ENCODE data around the gene TMEM260. TPM values are rescaled to one million over a fixed set of nuclear protein-coding genes. Genes with fewer than 3 reads are reported as not detected.
A peak's percentile ranks its signal among the peaks of the same experiment; 100 is the strongest.
"Not testable (repeated sequence)": the region's sequence is repeated elsewhere in the genome, so short reads cannot be mapped to it uniquely, and the experiment has no call there.

The TMEM260 gene
- total and polyA plus RNA-seq, 2 donors (not counting 1 experiment from before 2014, with no cell fraction given): 14.3 to 19.3 TPM

GRCh38 chr14:56598519-56598918, 18.9 kb downstream of the TMEM260 start:
- TF ChIP-seq, protein P1, sequence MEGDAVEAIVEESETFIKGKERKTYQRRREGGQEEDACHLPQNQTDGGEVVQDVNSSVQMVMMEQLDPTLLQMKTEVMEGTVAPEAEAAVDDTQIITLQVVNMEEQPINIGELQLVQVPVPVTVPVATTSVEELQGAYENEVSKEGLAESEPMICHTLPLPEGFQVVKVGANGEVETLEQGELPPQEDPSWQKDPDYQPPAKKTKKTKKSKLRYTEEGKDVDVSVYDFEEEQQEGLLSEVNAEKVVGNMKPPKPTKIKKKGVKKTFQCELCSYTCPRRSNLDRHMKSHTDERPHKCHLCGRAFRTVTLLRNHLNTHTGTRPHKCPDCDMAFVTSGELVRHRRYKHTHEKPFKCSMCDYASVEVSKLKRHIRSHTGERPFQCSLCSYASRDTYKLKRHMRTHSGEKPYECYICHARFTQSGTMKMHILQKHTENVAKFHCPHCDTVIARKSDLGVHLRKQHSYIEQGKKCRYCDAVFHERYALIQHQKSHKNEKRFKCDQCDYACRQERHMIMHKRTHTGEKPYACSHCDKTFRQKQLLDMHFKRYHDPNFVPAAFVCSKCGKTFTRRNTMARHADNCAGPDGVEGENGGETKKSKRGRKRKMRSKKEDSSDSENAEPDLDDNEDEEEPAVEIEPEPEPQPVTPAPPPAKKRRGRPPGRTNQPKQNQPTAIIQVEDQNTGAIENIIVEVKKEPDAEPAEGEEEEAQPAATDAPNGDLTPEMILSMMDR (conservative IDR thresholded peaks at IDR 0.05 in 1 of 2, IDR thresholded peaks at IDR 0.05 in 1 of 2; ENCODE audit: low read depth in 1 of 2, low read length in 2 of 2): no peak
- TF ChIP-seq EZH2 (IDR thresholded peaks at IDR 0.05; ENCODE audit: low read length, missing control alignments): no peak
- no peak overlapping the region for H3K4me2 ChIP-seq (ENCODE audit: extremely low read depth, insufficient read depth, low read length)
- H4K20me1 ChIP-seq (ENCODE audit: control insufficient read depth, extremely low read depth, insufficient read depth, low read length): no peaks in the 10 kb centered on the region
- DNase-seq (ENCODE audit: low read depth in 2 of 2): no peak
- no peak overlapping the region for H3K9ac ChIP-seq (ENCODE audit: insufficient read depth, low read length)
- no peak overlapping the region for H3K4me3 ChIP-seq (replicated peaks in 1 of 4; ENCODE audit: control extremely low read depth in 1 of 4, insufficient read depth in 1 of 4, low read depth in 3 of 4, low read length in 4 of 4)
- no peaks in the 10 kb centered on the region for H3K79me2 ChIP-seq (ENCODE audit: control insufficient read depth, insufficient read depth, low read length)
- no peak overlapping the region for H2AFZ ChIP-seq (ENCODE audit: low read length)
- no peak overlapping the region for H3K27ac ChIP-seq (ENCODE audit: insufficient read depth, low read length)
- H3K9me3 ChIP-seq (ENCODE audit: control insufficient read depth, insufficient read depth, low read depth, low read length): no peaks in the 10 kb centered on the region
- no peaks in the 10 kb centered on the region for H3K4me1 ChIP-seq (ENCODE audit: control insufficient read depth, extremely low read depth, insufficient read depth, low read length)
- H3K27me3 ChIP-seq (ENCODE audit: control insufficient read depth, insufficient read depth, low read length): no peaks in the 10 kb centered on the region
- H3K36me3 ChIP-seq (ENCODE audit: control insufficient read depth, insufficient read depth, low read length): no peaks in the 10 kb centered on the region

DNA sequence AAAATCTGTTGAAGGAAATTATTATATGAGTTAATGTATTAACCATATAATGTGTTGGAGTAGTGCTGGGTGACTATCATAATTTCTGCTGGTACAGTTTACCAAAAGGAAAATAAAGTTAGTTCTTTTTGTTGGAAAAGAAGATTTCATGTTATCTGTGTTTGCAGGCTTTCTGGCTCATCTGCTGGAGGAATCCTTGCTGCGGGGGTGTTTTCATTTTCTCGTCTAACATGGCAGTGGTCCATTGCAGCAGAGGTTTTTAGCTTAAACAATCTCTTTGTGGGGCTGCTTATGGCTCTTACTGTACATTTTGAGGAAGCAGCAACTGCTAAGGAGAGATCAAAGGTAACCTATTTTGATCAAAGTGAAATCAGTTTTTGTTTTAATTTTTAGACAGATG, 24.1 kb downstream of the TMEM260 start:
- H3K27ac ChIP-seq (ENCODE audit: insufficient read depth, low read length): no peak overlapping the region

GRCh38 chr14:56608689-56609088, 29.1 kb downstream of the TMEM260 start:
- peak in 1 of 2 donors; percentile 60 for DNase-seq (ENCODE audit: low read depth in 2 of 2)
- Histone ChIP-seq H3K79me2 (ENCODE audit: control insufficient read depth, insufficient read depth, low read length) (no peaks in the 10 kb centered on the region), H2AFZ (ENCODE audit: low read length) (no peak overlapping the region), H3K4me1 (ENCODE audit: control insufficient read depth, extremely low read depth, insufficient read depth, low read length) (no peaks in the 10 kb centered on the region), H3K9me3 (ENCODE audit: control insufficient read depth, insufficient read depth, low read depth, low read length) (no peaks in the 10 kb centered on the region), H3K36me3 (ENCODE audit: control insufficient read depth, insufficient read depth, low read length) (peaks cover 1% of the 10 kb centered on the region), H3K27ac (ENCODE audit: insufficient read depth, low read length) (no peak overlapping the region), H3K4me3 (replicated peaks in 1 of 4; ENCODE audit: control extremely low read depth in 1 of 4, insufficient read depth in 1 of 4, low read depth in 3 of 4, low read length in 4 of 4) (no peak overlapping the region), H4K20me1 (ENCODE audit: control insufficient read depth, extremely low read depth, insufficient read depth, low read length) (no peaks in the 10 kb centered on the region), H3K27me3 (ENCODE audit: control insufficient read depth, insufficient read depth, low read length) (no peaks in the 10 kb centered on the region), H3K4me2 (ENCODE audit: extremely low read depth, insufficient read depth, low read length) (no peak overlapping the region), H3K9ac (ENCODE audit: insufficient read depth, low read length) (no peak overlapping the region)
- TF ChIP-seq EZH2 (IDR thresholded peaks at IDR 0.05; ENCODE audit: low read length, missing control alignments): no peak
- TF ChIP-seq, protein P1 (conservative IDR thresholded peaks at IDR 0.05 in 1 of 2, IDR thresholded peaks at IDR 0.05 in 1 of 2; ENCODE audit: low read depth in 1 of 2, low read length in 2 of 2): no peak

More for the DNA sequence above, 24.1 kb downstream of the TMEM260 start:
- H2AFZ ChIP-seq (ENCODE audit: low read length): no peak overlapping the region
- no peak overlapping the region for H3K4me2 ChIP-seq (ENCODE audit: extremely low read depth, insufficient read depth, low read length)
- no peak overlapping the region for H3K9ac ChIP-seq (ENCODE audit: insufficient read depth, low read length)
- H3K4me1 ChIP-seq (ENCODE audit: control insufficient read depth, extremely low read depth, insufficient read depth, low read length): no peaks in the 10 kb centered on the region
- no peak for DNase-seq (ENCODE audit: low read depth in 2 of 2)
- H4K20me1 ChIP-seq (ENCODE audit: control insufficient read depth, extremely low read depth, insufficient read depth, low read length): no peaks in the 10 kb centered on the region
- no peaks in the 10 kb centered on the region for H3K27me3 ChIP-seq (ENCODE audit: control insufficient read depth, insufficient read depth, low read length)
- no peak for TF ChIP-seq EZH2 (IDR thresholded peaks at IDR 0.05; ENCODE audit: low read length, missing control alignments)
- TF ChIP-seq, protein P1 (conservative IDR thresholded peaks at IDR 0.05 in 1 of 2, IDR thresholded peaks at IDR 0.05 in 1 of 2; ENCODE audit: low read depth in 1 of 2, low read length in 2 of 2): no peak
- H3K4me3 ChIP-seq (replicated peaks in 1 of 4; ENCODE audit: control extremely low read depth in 1 of 4, insufficient read depth in 1 of 4, low read depth in 3 of 4, low read length in 4 of 4): no peak overlapping the region
- no peaks in the 10 kb centered on the region for H3K79me2 ChIP-seq (ENCODE audit: control insufficient read depth, insufficient read depth, low read length)
- H3K36me3 ChIP-seq (ENCODE audit: control insufficient read depth, insufficient read depth, low read length): no peaks in the 10 kb centered on the region
- no peaks in the 10 kb centered on the region for H3K9me3 ChIP-seq (ENCODE audit: control insufficient read depth, insufficient read depth, low read depth, low read length)

DNA sequence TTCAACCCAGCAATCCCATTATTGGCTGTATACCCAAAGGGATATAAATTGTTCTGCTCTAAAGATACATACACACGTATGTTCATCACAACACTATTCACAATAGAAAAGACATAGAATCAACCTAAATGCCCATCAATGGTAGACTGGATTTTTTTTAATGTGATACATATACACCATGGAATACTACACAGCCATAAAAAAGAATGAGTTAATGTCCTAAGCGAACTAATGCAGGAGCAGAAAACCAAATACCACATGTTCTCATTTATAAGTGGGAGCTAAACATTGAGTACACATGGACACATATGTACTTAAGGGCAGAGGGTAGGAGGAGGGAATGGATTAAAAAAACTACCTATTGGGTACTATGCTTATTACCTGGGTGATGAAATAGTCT, 32.1 kb downstream of the TMEM260 start:
- not testable (repeated sequence) for H2AFZ ChIP-seq (ENCODE audit: low read length); H3K27me3 ChIP-seq (ENCODE audit: control insufficient read depth, insufficient read depth, low read length); DNase-seq (ENCODE audit: low read depth in 2 of 2); H3K9me3 ChIP-seq (ENCODE audit: control insufficient read depth, insufficient read depth, low read depth, low read length); H4K20me1 ChIP-seq (ENCODE audit: control insufficient read depth, extremely low read depth, insufficient read depth, low read length); H3K27ac ChIP-seq (ENCODE audit: insufficient read depth, low read length); H3K36me3 ChIP-seq (ENCODE audit: control insufficient read depth, insufficient read depth, low read length); H3K4me2 ChIP-seq (ENCODE audit: extremely low read depth, insufficient read depth, low read length); H3K79me2 ChIP-seq (ENCODE audit: control insufficient read depth, insufficient read depth, low read length); H3K4me1 ChIP-seq (ENCODE audit: control insufficient read depth, extremely low read depth, insufficient read depth, low read length); H3K9ac ChIP-seq (ENCODE audit: insufficient read depth, low read length); H3K4me3 ChIP-seq (replicated peaks in 1 of 4; ENCODE audit: control extremely low read depth in 1 of 4, insufficient read depth in 1 of 4, low read depth in 3 of 4, low read length in 4 of 4)
